Mucosa of gallbladder (tissue), 1 donor: ENCODE results near the gene THSD7B. TPM values are rescaled to one million over a fixed set of nuclear protein-coding genes. Genes with fewer than 3 reads are reported as not detected.
"Not testable (repeated sequence)": the region's sequence is repeated elsewhere in the genome, so short reads cannot be mapped to it uniquely, and the experiment has no call there.

Source experiments
- DNase-seq: peaks from one replicate; pipeline ENCODE4 v3.0.0-alpha.2; 2020; ENCODE audit warnings: low spot score
- total RNA-seq: library from RNA; stranded (reverse); gene quantifications from one replicate; pipeline ENCODE4 v1.2.1, GENCODE V29; 2021
- donor health status: DM: no; HTN: no; CAD: no.

Gene THSD7B
- total RNA-seq, 1 donor from 2014 or later: 0.75 TPM

- DNase-seq: no peak
Observed at GRCh38 chr2:137523931-137524330, 758.6 kb downstream of the THSD7B start.

DNA sequence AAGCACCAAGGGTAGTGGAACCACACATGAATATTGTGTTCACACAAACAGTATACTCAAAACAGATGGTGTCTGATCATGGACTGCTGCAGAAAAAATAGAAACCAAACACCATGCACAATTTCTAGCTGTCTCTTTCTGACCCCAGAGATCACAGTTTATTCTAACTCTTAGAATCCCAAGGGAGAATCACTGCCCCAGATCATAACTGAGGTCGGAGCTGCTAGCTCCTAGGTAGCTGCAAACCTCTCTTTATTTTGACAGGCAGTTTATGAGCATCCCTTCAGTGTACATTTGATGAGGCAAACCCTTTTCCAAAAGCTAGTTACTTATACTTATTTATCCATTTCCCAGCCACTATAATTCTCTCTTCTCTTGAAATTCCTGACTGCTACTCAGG, 759.8 kb downstream of the THSD7B start:
- DNase-seq: no peak

DNA sequence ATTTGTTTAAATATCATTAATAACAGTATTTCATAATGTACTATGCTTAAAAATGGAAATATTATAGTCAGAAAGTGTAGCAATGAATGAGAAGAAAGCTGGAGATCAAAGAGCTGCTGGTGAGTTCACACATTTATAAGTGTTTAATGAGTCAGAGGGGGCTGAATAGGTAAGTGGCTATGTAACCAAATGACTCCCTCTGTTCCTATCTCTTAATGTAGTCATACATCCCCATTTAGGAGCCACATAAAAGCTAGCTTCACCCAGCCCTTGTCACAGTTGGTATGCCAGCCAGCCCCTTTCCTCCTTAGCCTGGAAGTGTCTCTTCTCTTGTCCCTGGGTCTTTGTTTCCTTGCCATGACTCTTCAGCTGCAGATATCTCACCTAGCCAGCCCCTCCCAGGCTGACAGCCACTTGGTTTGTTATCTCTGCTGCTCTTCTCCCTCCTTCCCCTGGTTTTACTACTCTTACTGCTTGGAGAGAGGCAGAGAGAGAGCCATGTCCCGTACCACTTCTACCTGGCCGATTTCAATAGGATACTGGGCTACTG, 760.4 kb downstream of the THSD7B start:
- no peak for DNase-seq

GRCh38 chr2:137535897-137536296, 770.6 kb downstream of the THSD7B start:
- DNase-seq: no peak

DNA sequence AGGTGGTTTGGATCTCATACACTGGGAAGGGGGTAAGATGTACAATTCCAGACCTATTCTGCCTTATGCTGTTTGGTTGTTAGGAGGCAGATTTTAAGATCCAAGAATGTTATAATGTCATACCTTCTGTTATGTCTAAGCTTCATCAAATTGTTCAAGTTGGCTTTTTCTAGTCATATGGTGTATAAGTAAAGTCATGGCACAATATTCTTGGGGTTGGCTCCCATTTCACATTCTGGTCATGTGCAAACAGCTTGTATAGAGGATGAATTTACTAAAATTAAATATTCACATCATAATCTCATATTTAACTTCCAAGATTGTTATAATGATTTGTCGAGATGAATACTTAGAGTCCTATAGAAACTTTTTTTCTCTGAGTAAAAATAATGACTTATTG, 774.0 kb downstream of the THSD7B start:
- DNase-seq: no peak

- DNase-seq: no peak
Observed at GRCh38 chr2:137547842-137548241, 782.5 kb downstream of the THSD7B start.

- DNase-seq: no peak
Observed at GRCh38 chr2:137566387-137566786, 801.0 kb downstream of the THSD7B start.

DNA sequence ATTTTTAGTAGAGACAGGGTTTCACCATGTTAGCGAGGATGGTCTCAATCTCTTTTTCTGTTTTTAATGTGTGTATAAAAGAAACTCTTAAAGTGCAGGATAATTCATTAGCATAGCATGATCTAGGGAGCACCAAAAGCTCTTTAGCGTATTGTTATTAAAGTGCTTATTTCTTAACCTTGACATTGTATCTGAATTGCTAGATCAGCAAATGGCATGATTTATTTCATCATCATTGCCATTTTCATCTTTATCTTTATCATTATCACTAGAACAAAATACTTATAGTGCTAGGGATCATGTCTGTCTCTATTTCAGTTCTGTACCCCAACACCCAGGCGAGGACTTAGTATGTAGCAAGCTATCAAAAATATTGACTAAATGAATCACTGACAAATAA, 805.1 kb downstream of the THSD7B start:
- DNase-seq: no peak

GRCh38 chr2:137587834-137588233, 822.5 kb downstream of the THSD7B start:
- not testable (repeated sequence) for DNase-seq

DNA sequence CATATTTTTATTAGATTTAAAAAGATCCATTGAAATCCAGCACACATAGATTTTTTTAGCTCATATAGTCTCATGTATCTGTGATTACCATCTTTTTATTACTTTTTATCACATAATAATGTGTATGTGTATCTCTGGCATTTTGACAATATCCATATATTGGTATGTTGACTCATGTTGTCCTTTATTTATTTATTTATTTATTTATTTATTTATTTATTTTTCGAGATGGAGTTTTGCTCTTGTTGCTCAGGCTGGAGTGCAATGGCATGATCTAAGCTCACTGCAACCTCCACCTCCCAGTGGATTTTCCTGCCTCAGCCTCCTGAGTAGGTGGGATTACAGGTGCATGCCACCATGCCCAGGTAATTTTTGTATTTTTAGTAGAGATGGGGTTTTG, 823.2 kb downstream of the THSD7B start:
- DNase-seq: not testable (repeated sequence)

DNA sequence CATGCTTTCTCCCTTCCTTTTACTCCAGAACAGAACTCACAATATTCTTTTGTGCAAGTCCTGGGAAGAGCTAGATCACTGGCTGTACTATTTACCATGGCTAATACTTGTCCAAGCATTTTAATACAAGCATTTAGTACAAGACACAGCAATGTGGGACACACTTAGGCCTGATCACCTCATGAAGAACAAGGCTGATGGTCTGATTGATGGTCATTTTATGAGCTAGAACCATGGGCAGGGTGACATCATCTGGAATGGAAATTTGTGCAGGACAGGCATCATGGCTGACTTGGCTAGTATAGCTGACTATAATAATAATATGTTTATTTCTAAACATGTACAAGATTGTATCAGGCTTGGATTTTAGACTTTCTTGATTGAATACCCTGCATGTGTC, 824.8 kb downstream of the THSD7B start:
- no peak for DNase-seq

DNA sequence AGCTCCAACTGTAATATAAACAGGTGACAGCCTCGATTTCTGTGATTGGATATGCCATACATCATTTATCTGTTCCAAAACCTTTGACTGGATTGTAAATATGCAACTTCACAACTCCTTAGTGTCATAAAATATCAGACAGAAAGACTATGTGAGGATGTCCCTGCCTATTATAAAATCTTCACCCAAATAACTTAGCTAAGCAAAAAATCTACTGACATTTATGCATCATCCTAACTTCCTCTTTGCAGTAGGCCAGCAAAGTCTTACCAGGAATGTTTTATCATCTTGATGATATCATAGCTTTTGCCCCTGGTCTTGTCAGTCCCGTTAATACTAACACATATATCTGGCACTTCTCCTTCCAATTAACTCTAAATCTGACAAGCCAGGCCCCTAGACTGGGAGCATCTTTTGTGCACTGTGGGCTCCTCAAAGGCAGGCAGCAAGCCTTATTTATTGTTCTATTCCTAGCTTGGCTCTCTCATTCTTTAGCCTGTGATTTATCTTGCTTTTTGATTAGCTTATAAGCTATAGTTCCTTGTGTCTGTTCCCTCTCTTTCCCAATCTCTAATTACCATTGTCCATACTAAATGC, 842.5 kb downstream of the THSD7B start:
- no peak for DNase-seq

DNA sequence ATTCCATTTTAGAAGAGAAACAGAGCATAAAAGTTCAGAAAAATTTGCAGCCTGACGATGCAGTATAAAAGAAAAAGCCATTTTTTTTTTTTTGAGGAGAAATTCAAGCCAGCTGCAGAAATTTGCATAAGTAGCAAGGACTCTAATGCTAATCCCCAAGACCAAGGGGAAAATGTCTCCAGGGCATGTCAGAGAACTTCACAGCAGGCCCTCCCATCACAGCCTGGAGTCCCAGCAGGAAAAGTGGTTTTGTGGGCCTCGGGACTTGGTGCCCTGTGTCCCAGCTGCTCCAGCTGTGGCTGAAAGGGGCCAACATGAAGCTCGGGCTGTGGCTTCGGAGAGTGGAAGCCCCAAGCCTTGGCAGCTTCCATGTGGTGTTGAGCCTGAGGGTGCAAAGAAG, 873.6 kb downstream of the THSD7B start:
- DNase-seq: no peak

GRCh38 chr2:137644731-137645130, 879.4 kb downstream of the THSD7B start:
- no peak for DNase-seq

DNA sequence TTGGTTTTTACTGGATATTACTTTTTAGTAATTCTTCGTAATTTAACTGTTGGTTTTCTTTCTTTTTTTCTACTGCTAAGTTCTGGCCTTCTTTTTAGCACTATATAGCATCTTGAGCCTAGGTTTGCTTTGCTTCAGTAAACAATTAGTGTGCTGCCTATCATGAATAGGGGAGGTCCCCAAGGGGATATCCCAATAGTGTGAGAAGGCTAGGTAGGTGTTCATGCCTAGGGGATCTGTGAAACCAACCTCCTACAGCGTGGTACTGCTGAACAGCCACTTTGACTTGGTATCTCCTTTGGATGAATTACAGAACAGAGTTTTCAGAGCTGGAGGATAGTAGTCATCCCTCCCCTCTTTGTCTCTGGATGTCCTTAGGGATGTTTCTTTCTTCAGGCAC, 888.7 kb downstream of the THSD7B start:
- DNase-seq: no peak

GRCh38 chr2:137655814-137656213, 890.5 kb downstream of the THSD7B start:
- no peak for DNase-seq

DNA sequence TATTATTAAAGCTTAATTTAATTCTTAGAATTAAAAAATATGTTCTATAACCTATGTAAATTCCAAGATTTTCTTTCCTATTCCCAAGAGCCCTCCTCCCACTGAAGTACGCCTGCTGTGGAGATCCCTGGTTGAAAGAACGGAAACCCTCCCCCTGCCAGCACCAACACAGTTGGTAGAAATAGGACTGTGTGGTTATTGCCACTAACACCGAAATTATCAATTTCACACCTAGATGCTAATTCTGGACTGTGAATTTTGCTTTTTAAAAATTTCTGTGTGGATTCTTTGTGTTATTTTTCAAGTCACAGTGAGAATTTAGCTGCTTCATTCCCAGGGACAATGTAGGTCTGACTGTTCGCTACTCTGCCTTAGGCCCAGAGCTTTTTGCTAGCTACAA, 893.1 kb downstream of the THSD7B start:
- no peak for DNase-seq

- DNase-seq: no peak
Observed at GRCh38 chr2:137659616-137660015, 894.3 kb downstream of the THSD7B start.

GRCh38 chr2:137670111-137670510, 904.8 kb downstream of the THSD7B start:
- DNase-seq: no peak

GRCh38 chr2:137672989-137673552, 907.7 kb downstream of the THSD7B start:
- no peak for DNase-seq

GRCh38 chr2:137674991-137675390, 909.6 kb downstream of the THSD7B start:
- no peak for DNase-seq

DNA sequence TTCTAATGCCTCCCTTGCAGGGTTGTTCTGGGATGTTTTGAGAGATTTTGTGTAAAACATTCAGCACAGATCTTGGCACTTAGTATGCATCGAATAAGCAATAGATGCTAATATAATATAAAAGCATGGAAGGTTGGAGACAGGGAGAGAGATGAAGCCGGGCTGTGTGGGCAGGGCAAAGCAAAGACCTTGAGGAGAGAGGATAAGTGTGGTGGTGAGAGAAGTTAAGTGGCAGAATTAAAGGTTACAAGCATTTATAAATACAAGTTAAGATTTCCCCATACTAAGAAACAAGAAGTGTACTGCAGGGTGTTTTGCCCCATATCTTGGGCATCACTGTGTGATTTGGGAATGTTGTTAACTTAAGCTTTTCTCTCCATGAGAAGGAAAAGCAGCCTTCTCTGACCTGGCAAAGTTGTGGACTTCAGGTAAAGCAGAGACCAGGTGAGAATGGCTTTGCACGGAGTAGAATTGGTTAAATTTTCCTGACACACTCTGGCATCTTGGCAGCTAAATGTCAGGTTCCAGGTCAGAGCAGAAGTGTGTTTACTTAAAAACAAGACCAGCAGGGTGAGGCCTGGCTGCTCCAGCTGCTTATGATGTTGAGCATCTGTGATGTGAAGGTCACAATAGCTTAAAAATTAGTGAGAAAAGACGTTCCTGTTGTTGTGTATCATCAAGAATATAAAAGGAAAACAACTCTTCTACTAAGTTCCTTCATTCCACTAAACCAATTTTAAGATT, 910.4 kb downstream of the THSD7B start:
- DNase-seq: no peak

DNA sequence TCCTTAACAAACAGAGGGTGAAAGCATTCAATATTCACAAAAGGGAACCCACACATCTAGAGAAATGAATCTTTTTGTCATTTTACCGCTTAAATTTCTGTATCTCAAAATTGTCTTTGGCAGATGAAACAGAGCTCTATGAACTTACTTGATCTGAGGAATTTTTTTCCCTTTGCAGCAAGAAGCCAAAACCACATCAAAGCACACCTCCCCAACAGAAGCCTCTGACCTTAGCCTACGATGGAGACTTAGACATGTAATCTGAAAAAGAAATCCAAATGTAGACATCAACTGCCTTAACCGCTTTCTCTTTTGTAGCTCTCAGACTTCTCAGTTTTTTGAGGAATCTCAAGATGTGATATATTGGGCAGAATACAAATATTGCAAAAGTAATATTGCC, 911.0 kb downstream of the THSD7B start:
- DNase-seq: no peak
